HG03039 (cell line): ENCODE data around the gene ECSCR.
"Not testable (repeated sequence)": the region's sequence is repeated elsewhere in the genome, so short reads cannot be mapped to it uniquely, and the experiment has no call there.

Experiments
- ATAC-seq: cut with Tn5 transposase; IDR thresholded peaks from one replicate; pipeline ENCODE4 v1.9.1; 2021; ENCODE audit warnings: mild to moderate bottlenecking, moderate library complexity; ENCODE audit not compliant: unreplicated experiment

The ECSCR gene, protein sequence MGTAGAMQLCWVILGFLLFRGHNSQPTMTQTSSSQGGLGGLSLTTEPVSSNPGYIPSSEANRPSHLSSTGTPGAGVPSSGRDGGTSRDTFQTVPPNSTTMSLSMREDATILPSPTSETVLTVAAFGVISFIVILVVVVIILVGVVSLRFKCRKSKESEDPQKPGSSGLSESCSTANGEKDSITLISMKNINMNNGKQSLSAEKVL

DNA sequence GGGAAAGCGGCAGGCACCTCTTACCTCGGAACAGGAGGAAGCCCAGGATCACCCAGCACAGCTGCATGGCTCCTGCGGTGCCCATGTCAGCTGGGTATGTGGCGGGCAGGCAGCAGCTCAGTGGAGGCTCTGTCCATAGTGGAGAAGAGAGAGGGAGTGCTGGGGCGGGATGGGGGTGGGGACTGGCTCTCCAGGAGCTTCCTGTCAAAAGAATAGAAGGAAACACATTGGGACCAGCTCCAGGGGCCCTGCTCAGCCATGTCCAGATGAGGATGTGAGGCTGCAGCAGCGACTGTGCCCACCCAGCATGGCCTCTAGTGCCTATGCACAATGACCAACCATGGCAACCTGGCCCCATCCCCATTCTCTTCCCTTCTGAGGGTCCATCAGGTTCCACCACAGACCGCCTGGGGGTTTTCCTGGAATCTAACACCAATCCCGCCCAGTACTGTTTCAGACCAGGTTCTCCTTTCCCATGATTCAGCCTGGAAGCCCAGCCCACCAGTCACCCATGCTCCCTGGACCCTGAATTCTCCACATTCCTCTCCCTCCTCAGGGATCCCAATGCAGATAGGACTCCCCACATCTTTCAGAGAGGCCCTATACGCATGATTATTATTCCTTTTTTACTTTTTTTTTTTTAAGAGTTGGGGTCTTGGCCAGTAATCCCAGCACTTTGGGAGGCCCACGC is at the start of gene ECSCR:
ECSCR (minus strand) TSS at position 158 of the 691 bp plus-strand sequence; CDS start at position 85, 73 bp downstream.
- no peak for ATAC-seq

DNA sequence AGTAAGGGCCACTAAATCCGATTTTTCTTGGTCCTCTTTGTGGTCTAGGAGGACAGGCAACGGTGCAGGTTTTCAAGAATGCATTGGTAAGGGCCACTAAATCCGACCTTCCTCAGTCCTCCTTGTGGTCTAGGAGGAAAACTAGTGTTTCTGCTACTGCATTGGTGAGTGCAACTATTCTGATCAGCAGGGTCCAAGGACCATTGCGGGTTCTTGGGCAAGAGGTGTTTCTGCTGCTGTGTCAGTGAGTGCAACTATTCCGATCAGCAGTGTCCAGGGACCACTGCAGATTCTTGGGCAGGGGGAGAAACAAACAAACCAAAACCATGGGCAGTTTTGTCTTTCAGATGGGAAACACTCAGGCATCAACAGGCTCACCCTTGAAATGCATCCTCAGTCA is 42.2 kb upstream of the ECSCR start:
- not testable (repeated sequence) for ATAC-seq

DNA sequence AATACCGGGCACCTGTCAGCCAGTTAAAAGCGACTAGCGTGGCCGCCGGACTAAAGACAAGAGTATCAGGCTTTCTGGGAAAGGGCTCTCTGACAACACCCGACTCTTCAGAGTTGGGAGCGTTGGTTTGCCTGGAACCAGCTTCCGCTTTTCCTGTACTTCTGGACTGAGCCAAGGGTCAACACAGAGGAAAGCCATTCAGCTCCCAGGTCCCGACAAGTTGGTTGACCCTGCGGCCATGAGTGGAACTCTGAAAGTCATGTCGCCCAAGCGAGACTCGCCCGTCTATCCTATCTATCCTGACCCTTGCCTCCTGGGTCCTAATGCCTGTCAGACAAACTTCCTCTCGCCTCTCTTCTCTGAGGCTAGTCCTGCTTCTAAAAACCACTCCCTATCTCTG is 41.3 kb upstream of the ECSCR start:
- ATAC-seq, result not testable (repeated sequence)

DNA sequence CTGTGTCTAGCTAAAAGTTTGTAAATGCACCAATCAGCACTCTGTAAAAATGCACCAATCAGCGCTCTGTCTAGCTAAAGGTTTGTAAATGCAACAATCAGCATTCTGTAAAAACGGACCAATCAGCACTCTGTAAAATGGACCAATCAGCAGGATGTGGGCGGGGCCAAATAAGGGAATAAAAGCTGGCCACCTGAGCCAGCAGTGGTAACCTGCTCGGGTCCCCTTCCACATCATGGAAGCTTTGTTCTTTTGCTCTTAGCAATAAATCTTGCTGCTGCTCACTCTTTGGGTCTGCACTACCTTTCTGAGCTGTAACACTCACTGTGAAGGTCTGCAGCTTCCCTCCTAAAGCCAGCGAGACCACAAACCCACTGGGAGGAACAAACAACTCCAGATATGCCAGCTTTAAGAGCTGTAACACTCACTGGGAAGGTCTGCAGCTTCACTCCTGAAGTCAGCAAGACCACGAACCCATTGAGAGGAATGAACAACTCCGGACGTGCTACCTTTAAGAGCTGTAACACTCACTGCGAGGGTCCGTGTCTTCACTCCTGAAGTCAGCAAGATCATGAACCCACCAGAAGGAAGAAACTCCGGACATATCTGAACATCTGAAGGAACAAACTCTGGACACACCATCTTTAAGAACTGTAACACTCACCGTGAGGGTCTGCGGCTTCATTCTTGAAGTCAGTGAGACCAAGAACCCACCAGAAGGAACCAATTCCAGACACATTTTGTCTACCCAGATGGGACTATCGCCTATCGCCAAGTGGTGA is 40.7 kb upstream of the ECSCR start:
- not testable (repeated sequence) for ATAC-seq

DNA sequence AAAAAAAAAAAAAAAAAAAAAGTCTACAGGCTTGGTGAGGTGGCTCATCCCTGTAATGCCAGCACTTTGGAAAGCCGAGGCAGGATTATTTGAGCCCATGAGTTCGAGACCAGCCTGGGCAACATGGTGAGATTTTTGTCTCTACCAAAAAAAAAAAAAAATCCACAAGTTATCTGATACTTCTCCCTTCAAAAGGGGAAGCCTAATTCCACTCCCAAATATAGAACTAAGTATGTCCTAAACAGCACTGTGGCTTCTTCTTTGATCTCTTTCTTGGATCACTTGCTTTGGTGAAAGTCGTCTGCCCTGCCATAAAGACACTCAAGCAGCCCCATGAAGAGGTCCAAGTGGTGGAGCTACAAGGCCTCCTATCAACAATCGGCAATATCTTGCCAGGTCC is 38.8 kb upstream of the ECSCR start:
- no peak for ATAC-seq

DNA sequence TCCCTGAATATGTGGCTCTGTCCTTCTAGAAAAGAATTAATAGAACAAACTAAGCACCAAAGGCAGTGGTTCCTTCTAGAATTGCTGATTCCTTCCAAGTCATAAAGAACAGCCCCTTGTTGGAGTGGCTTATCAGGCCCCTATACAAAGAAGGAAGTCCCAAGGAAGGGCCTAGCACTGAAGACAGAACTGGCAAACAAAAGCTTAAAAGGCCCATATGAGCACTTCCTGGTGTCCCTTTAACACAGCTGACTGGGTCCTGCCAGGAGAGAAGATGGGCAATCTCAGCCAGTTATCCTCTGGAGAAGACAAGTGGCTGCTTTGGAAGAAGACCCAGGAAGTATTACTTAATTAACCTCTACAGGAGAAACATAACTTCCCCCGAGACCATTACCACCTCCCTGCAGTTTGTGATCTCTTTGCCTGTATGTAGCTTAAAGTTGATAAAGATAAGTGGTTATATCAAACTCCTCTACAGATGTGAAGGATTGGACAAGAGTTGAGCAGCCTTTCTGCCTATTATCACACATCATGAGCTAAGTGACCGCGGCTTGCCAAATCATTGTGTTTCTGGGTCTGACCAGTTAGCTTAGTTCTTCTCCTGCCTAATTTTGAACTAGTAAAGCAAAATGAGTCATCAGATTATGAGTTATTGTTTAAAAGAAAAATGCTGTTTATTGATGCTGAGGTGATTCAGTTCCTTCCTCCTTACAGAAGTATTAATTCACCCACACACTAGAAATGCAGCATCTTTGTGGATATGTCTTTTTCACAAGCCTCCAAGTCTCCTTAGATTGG is 33.3 kb upstream of the ECSCR start:
- ATAC-seq, result no peak

DNA sequence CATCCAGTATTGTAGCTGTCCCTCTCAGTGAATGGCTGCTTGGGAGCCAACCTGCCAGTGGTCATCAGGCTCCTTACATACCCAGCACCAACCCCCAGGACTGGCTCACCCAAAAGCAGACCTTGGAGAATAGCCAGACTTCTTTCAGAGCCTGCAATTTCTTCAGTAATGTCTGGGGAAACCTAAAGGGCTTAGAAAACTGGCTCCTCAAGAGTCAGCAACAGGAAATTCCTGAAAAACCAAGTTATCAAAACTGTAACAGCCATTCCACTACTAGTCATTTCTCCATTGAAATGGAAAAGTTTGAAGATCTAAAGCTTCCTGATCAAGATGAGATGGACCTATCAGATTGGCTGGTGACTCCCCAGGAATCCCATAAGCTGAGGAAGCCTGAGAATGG is 32.3 kb upstream of the ECSCR start:
- no peak for ATAC-seq

DNA sequence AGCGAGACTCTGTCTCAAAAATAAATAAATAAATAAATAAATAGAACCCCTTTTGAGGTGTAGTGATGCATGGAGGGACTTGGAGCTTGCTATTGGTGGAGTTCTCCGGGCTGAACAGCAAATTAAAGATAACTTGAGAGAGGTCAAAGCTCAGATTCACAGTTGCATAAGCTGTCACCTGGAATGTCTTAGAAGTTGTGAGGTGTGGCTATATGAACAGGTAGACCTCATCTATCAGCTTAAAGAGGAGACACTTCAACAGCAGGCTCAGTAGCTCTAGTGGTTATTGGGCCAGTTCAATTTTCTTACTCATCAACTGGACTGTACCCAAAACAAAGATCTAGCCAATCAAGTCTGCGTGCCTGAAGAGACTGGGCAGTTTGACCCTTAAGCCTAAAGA is 31.7 kb upstream of the ECSCR start:
- no peak for ATAC-seq

DNA sequence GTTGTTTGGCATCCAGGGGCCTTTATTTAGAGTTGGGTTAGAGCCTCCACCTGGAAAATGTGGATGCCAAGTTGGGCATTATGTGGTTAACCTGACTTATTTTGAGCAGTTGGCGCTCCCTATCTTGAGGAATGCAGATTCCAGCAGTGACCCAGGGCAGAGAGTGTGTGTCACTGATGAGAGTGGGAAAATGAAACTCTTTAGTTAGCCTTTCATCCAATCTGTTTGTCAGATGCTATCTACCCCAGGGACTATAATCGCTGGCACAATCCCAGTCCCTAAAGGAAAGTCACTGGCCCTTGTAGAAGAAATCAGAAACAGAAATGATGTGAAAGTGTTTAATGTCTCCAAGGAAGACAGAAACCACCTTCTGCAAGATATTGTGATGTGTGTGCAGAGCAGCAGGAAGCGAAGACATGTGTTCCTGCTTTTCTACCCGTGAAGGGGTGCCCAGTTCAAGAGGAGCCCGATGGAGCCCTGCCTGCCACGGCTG is 30.2 kb upstream of the ECSCR start:
- ATAC-seq, result no peak

DNA sequence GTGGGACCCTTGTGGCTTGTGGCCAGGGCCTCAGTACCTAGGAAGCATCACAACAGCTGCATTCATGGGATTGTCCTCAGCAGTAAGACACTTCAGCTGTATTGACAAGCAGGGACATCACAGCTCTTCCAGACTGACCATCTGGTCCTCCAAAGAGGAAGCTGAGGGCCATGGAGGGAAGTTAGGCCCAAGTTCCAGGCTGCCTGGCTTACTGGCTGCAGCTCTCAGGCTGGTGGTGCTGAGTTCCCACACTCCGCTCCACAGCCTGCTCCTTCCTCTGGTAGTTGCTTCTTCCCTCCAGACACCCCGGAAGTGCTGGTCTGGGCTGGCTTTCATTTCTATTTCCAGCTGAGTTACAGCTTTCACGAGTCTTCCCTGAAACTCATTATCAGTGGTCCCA is 25.7 kb upstream of the ECSCR start:
- no peak for ATAC-seq

DNA sequence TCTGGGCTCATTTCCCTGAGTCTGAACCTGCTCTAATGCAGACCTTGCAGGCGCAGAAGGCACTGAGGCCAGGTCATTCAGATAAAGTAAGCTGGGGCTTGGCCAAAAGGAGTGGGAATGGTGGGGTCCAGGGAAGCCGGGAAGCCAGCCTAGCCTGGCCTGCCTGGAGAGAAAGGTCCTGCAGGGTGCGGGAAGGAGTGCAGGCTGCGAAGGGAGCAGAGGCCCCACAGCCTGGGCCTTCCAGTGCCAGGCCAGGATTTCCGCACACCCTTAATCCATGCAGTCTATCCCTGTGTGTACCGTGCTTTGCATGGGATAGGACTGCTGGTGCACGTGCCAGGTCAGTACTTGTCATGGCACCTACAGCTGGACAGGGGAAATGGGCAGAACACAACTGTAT is 23.7 kb upstream of the ECSCR start:
- ATAC-seq, result no peak

DNA sequence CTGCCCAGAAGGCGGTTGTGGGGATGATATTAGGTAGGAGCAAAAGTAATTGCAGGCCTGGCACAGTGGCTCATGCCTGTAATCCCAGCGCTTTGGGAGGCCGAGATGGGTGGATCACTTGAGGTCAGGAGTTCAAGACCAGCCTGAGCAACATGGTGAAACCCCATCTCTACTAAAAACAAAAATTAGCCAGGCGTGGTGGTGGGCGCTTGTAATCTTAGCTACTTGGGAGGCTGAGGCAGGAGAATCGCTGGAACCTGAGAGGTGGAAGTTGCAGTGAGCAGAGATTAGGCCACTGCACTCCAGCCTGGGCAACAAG is 20.3 kb upstream of the ECSCR start:
- not testable (repeated sequence) for ATAC-seq

DNA sequence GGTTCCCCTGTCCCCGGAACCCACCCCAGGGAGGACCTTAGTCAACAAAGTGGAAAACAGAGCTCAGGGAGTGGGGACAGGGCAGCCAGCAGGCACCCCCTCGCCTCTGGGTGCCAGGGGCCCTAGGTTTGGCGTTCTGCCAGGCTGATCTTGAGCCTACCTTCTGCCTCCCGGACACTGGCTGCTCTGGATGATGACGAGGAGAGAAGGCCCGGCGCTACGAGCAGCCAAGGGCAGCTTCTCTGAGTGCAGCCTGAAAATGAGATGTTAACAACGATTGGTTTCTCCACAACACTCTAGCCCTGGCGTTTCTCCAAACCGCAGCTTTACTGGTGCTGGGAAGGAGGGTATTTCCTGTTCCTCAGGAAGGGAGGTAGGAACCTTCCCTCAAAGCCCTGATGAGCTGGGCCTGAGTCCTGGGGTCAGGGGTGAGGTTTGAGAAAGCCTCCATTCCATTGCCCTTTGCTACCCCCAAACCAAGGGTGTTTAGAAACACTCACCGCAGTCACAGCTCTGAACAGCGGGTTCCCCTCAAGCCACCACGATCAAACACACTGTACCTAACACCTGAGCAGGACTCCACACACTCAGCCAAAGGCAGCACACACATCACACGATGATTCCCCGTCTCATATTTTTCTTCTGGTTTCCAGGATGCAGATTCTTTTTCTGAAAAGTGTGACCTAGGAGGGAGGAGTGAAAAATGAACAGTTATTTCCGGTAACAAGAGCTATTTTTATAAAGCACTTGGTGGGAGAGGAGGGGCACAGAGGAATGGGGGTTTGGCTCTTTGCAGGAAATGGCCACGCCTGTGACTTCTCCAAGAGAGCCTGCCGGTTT is 19.7 kb upstream of the ECSCR start, which contains the start of gene STING1:
STING1 (minus strand) TSS at position 709 of the 840 bp plus-strand sequence. CDS start 1,054 bp downstream, outside the sequence.
- ATAC-seq, result no peak

DNA sequence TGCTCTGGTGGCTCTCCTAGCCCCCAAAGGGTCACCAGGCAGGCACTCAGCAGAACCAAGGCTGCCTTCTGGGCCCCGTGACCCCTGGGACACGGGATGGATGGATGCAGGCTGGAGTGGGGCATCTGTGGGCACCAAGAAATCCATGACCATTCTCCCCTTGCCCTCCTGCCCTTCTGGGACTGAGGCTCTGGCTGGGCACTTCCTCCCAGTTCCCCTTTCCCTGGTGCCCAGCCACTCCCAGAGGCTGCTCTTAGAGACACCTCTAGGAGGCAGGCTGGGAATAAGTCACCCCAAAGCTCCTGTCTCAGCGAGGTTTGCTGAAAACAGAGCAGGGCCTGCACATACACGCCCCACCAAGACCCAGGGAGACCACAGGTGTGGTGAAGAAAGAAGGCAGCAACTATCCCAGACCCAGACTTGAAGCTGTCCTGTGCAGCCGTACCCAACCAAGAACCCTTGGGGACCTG is 19.1 kb upstream of the ECSCR start:
- no peak for ATAC-seq

DNA sequence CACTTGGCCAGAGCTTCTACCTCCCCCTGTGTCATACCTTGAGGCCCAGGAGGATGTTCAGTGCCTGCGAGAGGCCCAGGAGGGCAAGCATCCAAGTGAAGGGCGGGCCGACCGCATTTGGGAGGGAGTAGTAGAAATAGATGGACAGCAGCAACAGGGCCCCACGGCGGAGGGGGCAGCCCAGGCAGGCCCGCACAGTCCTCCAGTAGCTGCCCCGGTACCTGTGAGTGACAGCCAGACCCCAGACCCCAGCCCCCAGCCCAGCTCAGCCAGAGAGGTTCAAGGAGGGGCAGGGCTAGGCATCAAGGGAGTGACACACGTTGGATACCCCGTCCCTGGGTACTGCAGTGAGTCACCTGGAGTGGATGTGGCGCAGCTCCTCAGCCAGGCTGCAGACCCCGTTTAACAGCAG is 18.6 kb upstream of the ECSCR start:
- no peak for ATAC-seq

DNA sequence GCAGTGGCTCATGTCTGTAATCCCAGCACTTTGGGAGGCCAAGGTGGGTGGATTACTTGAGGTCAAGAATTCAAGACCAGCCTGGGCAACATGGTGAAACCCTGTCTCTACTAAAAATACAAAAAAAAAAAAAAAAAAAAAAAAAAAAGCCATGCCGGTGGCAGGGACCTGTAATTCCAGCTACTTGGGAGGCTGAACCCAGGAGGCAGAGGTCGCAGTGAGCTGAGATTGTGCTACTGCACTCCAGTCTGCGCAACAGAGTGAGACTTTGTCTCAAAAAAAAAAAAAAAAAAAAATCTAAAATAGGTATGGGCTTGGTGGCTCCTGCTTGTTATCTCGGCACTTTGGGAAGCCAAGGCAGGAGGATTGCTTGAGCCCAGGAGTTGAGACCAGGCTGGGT is 17.2 kb upstream of the ECSCR start:
- not testable (repeated sequence) for ATAC-seq

DNA sequence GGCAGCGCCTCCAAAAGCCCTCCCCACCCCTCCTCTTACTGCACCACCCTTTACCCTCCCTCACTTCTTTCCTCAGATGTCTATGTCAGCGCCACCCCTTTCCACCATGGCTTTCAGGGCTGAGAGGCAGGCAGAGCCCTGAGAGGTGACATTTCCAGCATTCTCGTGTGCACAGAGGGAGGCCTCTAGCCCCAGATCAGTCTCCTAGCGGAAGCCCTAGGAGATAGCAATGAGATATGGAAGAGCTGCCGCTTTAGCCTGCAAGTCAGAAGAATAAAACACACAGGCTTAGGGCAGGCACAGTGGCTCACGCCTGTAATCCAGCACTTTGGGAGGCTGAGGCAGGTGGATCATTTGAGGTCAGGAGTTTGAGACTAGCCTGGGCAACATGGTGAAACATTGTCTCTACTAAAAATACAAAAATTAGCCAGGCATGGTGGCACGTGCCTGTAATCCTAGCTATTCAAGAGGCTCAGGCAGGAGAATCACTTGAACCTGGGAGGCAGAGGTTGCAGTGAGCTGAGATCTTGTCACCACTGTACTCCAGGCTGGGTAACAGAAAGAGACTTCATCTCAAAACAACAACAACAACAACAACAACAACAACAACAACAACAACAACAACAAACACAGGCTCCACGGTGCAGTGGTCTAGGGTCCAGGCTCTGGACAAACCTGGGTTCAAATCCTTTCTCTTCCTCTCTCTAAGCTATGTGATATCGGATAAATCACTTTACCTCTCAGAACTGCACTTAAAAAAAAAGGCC is 16.3 kb upstream of the ECSCR start:
- ATAC-seq, result not testable (repeated sequence)

DNA sequence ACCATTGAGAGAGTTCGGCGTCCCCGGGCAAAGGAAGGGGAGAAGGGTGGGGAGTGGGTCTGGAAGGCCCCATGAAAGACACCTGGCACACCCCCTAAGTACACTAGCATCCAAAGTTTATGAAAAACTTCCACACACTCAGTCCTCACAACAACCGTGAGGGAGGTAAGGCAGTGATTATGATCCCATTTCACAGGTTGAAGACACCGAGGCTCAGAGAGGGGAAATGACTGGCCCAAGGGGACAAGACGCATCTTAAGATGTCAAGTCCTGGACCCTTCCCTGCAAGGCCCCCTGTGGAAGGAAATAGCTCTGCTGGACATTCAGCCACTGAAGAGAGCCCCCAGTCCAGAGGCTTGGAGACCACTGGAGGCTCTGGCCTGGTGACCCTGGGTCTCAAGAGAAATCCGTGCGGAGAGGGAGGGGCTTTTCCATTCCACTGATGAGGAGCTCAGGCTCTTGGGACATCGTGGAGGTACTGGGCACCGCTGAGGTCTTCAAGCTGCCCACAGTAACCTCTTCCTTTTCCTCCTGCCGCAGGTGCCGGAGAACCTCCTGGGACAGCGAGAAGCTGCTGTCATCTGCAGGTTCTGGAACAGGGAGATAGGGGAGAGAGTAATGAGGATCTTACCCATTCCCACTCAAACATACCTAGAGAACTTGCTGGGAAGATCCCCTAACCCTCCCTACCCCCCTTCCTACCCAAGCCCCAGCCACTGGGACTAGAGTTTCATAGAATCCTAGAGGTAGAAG is 13.5 kb upstream of the ECSCR start:
- no peak for ATAC-seq
